Hematopoietic multipotent progenitor cell treated with erythropoietin and hydrocortisone succinate and interleukin-3 and kit ligand, for 8 days (in vitro differentiated cells): Measurements from ENCODE around the gene GSTM3.
A peak's percentile ranks its signal among the peaks of the same experiment; 100 is the strongest.
"Not testable (repeated sequence)": the region's sequence is repeated elsewhere in the genome, so short reads cannot be mapped to it uniquely, and the experiment has no call there.

Source experiments
- DNase-seq: peaks from one replicate; pipeline ENCODE4 v3.0.0-alpha.2; 2015

Gene GSTM3

DNA sequence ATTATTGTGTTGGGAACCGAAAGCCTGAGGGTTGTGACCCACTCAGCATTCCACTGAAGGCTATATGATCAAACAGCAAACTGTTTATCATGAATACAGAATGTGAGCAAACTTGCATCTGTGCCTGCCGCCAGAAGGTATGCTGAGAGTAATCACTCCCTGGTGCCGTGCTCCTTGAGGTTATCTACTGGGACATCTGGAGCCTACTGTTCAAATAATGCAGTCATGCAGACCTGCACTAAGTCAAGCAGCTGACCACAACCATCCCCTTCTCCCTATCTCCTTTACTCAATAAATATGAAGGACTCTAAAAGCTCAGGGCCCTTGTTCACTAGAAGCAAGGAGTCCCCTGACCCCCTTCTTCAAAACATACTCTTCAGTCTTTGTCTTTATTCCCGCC is 15.3 kb downstream of the GSTM3 start:
- DNase-seq, result peak; percentile 82

DNA sequence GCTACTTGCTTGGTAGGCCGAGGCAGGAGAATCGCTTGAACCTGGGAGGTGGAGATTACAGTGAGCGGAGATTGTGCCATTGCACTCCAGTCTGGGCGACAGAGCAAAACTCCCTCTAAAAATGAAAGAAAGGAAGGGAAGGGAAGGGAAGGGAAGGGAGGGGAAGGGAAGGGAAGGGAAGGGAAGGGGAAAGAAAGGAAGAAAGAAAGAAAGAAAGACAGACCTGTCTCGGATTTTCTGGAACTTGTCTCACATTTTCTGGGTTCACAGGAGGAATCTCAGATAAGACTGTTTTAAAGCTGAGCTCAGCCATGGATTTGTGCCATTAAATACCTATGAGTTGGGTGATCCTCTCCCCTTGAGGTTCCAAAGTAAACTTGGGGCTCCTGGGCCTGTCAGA is 15.9 kb downstream of the GSTM3 start:
- DNase-seq, result no peak

DNA sequence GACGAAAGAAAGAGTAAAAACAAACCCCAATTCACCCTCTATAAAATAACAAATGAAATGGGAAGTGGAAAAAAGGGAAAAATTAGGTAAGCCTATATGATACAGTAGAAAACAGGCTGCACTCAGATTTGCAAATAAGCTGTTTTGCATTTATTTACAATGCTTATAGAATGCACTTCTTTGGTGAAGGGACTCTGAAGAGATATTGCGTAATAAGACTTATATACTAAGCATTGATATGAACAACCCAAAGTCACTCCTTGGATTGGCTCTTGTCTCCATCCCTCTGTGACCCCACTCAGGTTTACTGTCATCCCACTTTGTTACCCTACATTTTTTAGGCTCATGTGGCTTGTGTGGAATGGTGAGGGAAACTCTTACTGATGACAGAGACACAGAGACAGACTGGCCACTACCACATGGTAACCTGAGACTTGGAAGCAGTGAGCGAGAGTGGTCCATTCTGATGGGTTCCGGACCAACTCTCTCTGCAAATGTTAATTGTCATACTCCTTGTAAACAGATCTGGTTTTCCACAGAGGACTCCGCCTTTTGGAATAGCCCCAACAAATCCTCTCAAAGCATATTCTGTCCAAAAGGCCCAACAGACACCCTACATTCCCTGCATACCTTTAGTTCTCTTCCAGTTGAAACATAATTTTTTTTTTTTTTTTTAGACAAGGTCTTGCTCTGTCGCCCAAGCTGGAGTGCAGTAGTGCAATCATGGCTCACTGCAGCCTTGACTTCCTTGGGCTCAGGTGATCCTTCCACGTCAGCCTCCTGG is 17.7 kb downstream of the GSTM3 start:
- DNase-seq, result no peak

DNA sequence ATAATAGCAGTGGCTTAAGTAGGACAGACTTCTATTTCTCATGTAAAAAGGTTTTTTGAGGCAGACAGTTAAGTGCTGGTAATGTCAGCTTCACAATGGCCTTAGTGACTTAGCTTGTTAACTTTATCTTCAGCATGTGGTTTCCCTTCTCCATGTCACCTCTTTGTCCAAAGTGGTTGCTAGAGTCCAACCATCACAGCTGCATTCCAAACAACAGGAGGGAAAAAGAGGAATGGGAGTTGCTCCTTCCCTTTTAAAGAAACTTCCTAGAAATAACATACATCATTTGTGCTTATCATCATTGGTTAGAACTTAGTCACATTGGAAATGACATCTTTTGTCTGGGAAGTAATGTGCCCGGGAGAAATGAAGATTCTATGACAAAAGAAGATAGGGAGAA is 18.9 kb downstream of the GSTM3 start:
- no peak for DNase-seq

DNA sequence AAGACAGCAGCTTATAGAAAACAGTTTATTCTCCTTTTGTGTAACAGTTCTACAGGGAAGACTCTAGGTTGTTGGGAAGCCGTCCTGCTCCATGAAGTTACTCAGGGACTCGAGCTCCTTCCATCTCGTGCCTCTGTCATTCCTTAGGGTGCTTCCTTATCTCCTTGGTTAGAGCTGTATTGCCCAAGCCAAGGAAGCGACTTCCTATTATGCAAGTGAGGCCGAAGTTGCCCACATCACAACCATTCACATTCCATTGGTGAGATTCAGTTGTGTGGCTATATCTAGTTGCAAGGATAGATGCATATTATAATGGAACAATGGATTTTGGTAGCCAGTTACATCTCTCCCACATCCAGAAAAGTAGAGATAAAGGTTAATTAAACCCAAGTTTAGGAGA is 19.8 kb downstream of the GSTM3 start:
- no peak for DNase-seq

DNA sequence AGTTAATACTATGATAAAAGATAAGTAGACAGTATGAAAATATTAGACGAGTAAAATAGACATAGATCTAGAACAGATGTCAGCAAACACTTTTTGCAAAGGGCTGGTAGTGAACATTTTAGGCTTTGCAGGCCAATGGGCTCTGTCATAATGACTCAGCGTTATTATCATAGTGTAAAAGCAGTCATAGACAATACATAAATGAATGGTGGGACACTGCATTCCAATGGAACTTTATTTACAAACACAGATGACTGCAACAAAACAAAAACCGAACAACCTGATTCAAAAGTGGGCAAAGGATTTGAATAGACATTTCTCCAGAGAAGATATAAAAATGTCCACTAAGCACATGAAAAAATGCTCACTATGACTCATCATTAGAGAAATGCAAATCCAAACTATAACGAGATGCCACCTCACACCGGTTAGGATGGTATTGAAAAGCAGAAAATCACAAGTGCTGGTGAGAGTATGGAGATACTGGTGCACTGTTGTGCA is 21.5 kb downstream of the GSTM3 start:
- peak; percentile 72 for DNase-seq

DNA sequence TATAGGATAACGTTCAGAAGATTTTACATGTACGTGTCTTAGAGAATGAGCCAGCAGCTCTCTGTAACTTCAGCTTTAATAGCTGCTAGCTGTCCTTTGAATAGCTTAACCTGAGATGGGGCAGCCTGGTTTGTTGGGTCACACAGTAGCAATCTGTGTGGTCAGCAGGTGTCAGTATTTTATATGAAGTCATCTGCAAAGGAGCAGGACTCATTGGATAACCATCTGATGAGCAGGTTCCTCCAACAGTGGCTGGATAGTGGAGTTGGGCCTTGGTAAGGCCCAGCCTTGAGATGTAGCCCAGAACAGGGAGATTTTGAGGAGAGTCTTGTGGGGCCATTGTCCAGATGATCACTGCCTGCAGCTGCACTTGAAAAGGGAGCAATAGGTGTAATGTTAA is 22.3 kb downstream of the GSTM3 start:
- peak; percentile 66 for DNase-seq

DNA sequence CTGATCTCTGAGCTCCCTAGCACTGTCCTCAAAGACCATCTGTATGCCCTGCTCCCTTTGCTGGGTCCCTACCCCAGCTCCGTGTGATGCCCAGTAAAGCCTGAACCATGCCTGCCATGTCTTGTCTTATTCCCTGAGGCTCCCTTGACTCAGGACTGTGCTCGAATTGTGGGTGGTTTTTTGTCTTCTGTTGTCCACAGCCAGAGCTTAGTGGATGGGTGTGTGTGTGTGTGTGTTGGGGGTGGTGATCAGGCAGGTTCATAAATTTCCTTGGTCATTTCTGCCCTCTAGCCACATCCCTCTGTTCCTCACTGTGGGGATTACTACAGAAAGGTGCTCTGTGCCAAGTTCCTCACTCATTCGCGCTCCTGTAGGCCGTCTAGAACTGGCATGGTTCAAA is 23.1 kb downstream of the GSTM3 start:
- no peak for DNase-seq

DNA sequence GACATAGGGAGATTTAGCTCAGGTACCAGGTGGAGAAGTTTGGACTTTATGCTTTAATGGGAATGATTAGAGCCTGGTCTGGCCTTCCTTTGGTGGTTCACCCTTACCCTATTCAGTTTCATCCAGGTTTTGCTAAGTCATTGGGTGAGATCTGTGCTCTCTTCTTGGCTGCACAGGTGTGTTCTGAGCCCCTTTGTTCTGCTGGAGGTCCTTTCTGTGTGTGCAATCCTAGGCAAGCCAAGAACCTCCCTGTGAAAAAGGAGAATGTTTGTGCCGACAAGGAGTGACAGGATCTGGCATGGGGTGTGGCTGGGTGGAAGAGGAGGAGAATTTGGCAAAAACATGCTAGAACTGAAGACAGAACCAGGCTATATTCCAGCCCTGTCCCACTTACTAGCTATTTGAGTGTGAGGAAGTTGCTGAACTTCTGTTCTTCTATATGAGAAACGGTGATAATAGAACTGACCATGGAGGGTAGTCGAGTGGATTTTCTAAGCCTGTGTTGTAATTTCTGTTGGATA is 24.2 kb downstream of the GSTM3 start:
- DNase-seq, result no peak

DNA sequence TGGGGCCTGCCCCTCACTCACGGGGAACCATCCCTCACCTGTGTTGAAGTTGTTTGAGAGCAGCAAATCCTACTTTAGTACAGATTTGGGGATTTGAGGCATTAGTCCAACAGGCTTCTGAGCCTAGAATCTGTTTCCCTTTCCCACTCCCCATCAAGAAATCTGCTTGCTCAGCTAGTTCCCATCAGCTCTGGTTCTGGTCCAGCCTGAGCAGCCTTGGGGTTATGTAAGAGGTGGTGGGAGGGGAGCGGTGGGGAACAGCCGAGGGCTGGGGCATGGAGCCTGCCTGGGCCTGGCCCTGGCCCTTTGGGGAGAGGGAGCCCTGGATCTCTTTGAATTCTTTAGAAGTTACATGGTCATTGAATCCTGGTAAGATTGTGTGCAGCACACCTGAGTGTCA is 24.7 kb downstream of the GSTM3 start:
- no peak for DNase-seq

DNA sequence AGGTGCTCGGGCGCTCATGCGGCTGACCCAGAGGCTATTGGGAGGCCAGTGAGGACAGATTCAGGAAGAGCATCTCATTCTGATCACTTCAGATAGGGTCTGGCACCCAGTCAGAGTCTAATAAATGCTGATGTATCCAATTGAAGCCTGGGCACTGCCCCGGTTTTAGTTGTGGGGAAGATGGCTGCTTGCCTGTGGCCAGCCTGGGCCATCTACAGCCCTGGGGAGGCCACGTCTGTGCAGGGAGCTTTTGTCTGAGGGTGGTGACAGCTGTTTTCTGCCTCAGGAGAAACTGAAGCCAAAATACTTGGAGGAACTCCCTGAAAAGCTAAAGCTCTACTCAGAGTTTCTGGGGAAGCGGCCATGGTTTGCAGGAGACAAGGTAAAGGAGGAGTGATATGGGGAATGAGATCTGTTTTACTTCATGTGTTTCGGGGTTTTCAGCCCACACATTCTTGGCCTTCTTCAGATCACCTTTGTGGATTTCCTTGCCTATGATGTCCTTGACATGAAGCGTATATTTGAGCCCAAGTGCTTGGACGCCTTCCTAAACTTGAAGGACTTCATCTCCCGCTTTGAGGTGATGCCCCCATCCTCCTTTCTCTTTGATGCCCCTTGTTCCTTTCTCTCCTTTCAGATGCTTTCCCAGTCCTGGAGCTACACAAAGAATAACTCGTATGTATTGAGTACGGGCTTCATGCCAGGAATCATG is 26.0 kb downstream of the GSTM3 start:
- DNase-seq, result peak; percentile 1

DNA sequence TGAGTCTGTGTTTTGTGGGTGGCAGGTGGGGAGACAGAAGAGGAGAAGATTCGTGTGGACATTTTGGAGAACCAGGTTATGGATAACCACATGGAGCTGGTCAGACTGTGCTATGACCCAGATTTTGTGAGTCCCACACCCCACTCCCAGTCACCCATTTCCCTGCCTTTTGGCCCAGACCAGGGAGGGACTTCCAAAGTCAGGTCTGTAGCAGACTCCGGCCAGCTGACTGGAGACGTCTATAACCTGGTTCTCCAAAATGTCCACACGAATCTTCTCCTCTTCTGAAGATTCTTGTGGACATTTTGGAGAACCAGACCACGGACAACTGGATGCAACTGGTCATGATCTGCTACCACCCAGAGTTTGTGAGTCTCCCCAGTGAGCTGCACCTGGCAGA is 27.2 kb downstream of the GSTM3 start:
- peak; percentile 0 for DNase-seq

DNA sequence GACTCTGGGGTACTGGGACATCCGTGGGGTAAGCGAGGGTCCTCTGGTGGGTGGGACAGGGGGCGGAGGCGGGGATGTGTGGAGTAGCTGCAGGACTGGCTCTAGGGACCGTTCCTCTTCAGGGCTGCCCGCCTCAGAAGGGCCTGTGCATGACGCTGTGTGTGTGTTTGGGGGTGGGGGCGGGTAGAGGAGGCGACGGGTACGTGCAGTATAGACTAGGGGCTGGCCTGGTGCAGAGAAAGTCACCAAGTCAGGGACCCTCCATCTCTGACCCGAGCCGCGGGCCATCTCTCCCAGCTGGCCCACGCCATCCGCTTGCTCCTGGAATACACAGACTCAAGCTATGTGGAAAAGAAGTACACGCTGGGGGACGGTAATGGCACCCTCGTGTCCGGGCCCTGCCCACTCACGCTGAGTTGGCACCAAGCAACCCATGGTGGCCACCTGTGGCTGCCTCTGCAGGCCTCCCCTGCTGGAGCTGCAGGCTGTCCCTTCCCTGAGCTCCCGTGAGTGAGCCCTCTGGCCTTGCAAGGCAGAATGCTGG is 28.4 kb downstream of the GSTM3 start:
- DNase-seq, result no peak

DNA sequence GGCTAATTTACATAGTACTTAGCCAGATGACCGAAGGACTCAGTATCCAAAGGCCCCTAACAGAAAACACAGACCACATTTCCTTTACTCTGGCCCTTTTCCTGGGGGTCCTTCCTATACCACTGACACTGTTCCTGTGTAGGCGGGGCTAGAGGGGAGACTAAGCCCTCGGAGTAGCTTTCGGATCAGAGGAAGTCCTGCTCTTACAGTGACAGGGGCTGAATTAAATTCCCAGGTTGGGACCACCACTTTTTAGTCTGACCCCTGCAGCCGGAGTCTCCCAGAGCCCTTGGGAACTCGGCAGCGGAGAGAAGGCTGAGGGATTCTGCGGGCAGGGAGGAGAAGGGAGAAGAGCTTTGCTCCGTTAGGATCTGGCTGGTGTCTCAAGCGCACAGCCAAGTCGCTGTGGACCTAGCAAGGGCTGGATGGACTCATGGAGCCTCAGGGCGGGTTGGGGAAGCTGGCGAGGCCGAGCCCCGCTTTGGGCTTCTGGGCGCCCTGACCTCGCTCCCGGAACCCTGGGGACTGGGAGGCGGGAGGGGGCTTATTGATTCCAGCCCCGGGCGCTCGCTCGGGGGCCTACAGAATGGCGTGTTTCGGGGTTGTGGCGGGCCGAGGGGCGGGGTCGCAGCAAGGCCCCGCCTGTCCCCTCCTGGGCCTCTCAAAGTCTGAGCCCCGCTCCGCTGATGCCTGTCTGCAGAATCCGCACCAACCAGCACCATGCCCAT is 29.1 kb downstream of the GSTM3 start, which contains the start of gene GSTM5:
Gene GSTM5, plus strand, starts transcription at position 659 of the 728 bp plus-strand sequence. Its CDS starts 62 bp downstream, at position 721.
- not testable (repeated sequence) for DNase-seq

DNA sequence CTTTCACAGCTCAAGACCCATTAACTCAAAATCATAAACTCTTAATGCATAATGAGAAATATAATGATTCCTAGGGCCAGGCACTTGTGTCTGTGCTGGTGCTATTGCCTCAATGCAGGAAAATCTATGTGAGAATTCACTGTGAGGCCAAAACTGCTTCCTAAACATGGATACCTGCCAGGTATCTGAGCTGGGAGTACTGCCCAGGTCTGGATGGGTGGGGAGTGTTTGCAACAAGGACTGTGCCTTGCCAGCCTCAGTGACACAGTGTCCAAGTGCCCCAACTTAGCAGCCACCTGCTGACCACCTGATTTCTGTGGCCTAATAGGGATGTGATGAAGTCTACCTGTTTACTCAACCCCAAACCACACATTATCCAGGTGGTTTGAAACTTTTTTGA is 31.0 kb downstream of the GSTM3 start:
- not testable (repeated sequence) for DNase-seq

DNA sequence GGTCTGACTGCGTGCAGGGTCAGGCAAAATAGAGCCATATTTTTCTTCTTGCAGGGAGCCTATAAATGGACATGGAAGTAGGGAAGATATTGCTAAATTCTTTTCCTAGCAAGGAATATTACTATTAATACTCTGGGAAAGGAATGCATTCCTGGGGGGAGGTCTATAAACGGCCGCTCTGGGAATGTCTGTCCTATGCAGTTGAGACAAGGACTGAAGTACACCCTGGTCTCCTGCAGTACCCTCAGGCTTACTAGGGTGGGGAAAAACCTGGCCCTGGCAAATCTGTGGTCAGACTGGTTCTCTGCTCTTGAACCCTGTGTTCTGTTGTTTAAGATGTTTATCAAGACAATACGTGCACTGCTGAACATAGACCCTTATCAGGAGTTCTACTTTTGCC is 31.9 kb downstream of the GSTM3 start:
- DNase-seq, result not testable (repeated sequence)

DNA sequence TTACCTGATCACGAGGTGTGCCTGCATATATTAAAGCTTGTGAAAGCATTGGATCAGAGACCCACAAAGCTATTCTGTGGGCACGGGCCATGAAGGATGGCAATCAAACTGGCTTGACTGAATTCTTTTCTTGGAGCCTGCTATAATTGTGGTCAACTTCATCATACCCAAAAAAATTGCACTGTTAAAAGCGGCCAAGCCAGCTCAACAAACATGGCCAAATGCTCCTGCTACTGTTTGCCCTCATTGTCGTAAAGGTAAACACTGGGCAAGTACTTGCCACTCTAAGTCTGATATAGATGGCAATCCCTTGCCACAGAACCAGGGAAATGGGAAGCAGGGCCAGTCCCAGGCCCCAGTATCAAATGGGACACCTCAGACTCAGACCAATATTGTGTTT is 35.4 kb downstream of the GSTM3 start:
- no peak for DNase-seq

DNA sequence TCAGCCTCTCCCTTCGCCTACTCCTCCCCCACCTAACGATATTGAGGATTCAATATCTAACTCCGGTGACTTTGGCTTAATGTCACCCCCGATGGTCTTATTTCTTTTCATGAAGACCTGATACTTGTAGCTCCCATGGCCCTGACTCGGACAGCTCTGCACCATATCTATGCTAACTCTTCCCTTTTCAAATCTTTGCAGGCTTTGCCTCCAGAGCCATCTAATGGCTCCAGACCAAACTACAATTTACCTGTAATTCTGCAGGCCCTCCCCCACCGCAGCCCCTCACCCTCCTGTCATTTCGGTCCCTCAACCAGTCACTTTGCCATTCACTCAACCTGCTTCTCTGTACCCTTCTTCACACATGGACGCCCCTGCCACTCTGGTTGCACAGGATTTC is 36.7 kb downstream of the GSTM3 start:
- DNase-seq, result no peak

DNA sequence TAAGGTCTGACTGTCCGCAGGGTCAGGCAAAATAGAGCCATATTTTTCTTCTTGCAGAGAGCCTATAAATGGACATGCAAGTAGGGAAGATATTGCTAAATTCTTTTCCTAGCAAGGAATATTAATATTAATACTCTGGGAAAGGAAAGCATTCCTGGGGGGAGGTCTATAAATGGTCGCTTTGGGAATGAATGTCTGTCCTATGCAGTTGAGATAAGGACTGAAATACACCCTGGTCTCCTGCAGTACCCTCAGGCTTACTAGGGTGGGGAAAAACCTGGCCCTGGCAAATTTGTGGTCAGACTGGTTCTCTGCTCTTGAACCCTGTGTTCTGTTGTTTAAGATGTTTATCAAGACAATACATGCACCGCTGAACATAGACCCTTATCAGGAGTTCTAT is 37.9 kb downstream of the GSTM3 start:
- DNase-seq, result not testable (repeated sequence)

DNA sequence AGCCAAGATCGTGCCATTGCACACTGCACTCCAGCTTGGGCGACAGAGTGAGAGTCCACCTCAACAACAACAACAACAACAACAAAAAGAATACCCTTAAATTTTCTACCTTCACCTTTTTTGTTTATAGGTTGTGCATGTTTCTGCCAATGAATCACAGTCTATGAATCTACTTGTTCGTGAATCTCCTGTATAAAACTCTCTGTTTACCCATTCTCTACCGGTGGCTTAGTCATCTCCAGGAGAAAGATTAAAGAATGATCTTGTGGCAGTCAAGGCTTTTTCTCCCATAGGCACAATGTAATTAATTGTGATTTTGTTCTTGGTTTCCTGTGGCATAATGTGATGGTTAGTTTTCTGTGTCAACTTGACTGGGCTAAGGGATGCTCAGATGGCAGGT is 43.0 kb downstream of the GSTM3 start:
- DNase-seq, result not testable (repeated sequence)

DNA sequence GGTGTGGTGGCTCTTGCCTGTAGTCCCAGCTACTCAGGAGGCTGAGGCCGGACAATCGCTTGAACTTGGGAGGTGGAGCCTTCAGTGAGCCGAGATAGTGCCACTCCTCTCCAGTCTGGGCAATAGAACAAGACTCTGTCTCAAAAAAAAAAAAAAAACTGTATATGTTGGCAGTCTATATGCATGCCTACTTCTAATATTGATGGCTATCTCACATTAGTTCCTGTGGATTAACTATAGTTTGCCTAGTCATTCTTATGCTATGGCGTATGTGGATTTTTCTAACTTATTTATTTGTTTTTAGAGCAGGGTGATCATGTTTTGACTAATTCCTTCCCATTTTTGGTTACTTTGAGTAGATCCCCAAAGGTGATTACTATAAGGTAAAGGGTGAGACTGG is 43.8 kb downstream of the GSTM3 start:
- DNase-seq, result no peak

DNA sequence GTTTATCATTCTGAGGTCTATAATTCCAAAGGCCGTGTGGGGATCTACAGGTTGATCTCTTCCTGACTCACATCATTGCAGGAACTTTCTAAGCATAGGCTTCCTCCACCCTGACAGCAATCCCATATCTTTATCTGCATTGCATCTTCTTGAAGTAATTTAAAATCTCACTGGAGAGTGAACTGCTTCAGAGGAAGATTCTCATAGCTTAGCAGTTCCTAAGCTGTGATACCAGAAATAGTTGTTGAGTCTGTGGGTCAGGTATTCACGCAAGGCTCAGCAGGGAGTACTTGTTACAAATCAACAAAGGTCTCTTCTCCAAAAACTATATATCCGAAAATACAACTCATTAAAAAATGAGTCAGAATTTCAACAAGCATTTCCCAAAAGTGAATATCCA is 45.7 kb downstream of the GSTM3 start:
- not testable (repeated sequence) for DNase-seq

DNA sequence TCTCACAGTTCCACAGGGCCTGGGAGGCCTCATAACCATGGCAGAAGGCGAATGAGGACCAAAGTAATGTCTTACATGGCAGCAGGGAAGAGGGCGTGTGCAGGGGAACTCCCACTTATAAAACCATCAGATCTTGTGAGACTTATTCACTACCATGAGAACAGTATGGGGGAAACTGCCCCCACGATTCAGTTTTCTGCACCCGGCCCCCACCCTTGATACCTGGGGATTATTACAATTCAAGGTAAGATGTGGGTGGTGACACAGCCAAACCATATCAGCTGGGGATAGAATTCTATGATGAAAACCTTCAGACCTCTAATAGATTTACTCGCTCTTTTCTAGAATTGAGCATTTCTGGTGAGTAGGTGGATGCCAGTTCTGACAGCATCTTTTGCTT is 46.4 kb downstream of the GSTM3 start:
- DNase-seq, result not testable (repeated sequence)
